Right lobe of liver (tissue), 4 donors: ENCODE measurements around the gene KPNB1.

Source experiments
- CTCF ChIP-seq, 4 donors: fragments of 200-600 bp in 3 of 4; fragments of 450-650 bp in 1 of 4; IDR thresholded peaks; one replicate each; pipeline versions ENCODE4 v1.5.1 to v1.8.0; 2016 to 2022; ENCODE audit warnings: antibody characterized with exemption in 4 of 4, mild to moderate bottlenecking in 2 of 4
- POLR2A ChIP-seq: fragments of 450-650 bp; IDR thresholded peaks from one replicate; pipeline ENCODE4 v1.6.1; 2017; ENCODE audit warnings: antibody characterized with exemption, mild to moderate bottlenecking
- donor health status: DM: no; HTN: no; CAD: no.
- donor health status: DM: no; HTN: no; CAD: no.
- donor health status: DM: no; HTN: yes; CAD: no.

GRCh38 chr17:47651704-47652103 is 2.0 kb downstream of the KPNB1 start:
- TF ChIP-seq POLR2A (no peak), CTCF (IDR thresholded peaks at IDR 0.05) (no peak)
